ENCODE results near the gene SH3BP4.

GRCh38 chr2:234980451-234981187, 28.8 kb downstream of the SH3BP4 start:
- TF ChIP-seq EZH2 (IDR thresholded peaks at IDR 0.05) = no peak
- no peak for TF ChIP-seq POLR2AphosphoS5 (IDR thresholded peaks at IDR 0.05; ENCODE audit: borderline replicate concordance, low read depth, low read length)
